ENCODE measurements around the gene CHRNA3.

CHRNA3 gene

DNA sequence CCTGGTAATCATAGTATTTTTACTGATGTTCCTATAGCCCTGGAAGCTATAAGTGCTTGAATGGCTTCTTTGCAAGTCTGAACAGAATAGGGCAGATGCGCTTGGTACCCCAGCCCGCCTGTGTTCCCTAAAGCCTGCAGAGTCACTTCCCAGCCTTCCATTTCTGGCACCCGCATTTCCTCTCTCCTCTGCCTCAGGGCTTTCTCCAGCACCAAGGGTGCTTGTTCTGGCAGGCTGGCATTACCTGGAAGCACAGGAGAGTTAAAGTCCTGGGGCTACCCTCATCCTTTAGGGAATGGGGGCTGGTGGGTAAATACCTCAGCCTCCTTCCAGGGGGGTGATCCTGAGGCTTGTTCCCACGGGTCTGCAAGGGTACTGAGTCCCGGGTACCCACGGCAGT, 7.4 kb upstream of the CHRNA3 start (continued):
- TF ChIP-seq ZNF394 (tag by site-specific recombination; IDR thresholded peaks at IDR 0.05; ENCODE audit: borderline replicate concordance): no peak
- TF ChIP-seq, protein P1, sequence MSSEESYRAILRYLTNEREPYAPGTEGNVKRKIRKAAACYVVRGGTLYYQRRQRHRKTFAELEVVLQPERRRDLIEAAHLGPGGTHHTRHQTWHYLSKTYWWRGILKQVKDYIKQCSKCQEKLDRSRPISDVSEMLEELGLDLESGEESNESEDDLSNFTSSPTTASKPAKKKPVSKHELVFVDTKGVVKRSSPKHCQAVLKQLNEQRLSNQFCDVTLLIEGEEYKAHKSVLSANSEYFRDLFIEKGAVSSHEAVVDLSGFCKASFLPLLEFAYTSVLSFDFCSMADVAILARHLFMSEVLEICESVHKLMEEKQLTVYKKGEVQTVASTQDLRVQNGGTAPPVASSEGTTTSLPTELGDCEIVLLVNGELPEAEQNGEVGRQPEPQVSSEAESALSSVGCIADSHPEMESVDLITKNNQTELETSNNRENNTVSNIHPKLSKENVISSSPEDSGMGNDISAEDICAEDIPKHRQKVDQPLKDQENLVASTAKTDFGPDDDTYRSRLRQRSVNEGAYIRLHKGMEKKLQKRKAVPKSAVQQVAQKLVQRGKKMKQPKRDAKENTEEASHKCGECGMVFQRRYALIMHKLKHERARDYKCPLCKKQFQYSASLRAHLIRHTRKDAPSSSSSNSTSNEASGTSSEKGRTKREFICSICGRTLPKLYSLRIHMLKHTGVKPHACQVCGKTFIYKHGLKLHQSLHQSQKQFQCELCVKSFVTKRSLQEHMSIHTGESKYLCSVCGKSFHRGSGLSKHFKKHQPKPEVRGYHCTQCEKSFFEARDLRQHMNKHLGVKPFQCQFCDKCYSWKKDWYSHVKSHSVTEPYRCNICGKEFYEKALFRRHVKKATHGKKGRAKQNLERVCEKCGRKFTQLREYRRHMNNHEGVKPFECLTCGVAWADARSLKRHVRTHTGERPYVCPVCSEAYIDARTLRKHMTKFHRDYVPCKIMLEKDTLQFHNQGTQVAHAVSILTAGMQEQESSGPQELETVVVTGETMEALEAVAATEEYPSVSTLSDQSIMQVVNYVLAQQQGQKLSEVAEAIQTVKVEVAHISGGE (tag by site-specific recombination; conservative IDR thresholded peaks at IDR 0.05; ENCODE audit: low read depth): no peak
- TF ChIP-seq ZNF132 (tag by site-specific recombination; IDR thresholded peaks at IDR 0.05; ENCODE audit: borderline replicate concordance): no peak
- no peak for TF ChIP-seq ZNF571 (tag by site-specific recombination; IDR thresholded peaks at IDR 0.05)
- TF ChIP-seq ZNF10 (tag by site-specific recombination; IDR thresholded peaks at IDR 0.05): no peak
- TF ChIP-seq, protein P2, sequence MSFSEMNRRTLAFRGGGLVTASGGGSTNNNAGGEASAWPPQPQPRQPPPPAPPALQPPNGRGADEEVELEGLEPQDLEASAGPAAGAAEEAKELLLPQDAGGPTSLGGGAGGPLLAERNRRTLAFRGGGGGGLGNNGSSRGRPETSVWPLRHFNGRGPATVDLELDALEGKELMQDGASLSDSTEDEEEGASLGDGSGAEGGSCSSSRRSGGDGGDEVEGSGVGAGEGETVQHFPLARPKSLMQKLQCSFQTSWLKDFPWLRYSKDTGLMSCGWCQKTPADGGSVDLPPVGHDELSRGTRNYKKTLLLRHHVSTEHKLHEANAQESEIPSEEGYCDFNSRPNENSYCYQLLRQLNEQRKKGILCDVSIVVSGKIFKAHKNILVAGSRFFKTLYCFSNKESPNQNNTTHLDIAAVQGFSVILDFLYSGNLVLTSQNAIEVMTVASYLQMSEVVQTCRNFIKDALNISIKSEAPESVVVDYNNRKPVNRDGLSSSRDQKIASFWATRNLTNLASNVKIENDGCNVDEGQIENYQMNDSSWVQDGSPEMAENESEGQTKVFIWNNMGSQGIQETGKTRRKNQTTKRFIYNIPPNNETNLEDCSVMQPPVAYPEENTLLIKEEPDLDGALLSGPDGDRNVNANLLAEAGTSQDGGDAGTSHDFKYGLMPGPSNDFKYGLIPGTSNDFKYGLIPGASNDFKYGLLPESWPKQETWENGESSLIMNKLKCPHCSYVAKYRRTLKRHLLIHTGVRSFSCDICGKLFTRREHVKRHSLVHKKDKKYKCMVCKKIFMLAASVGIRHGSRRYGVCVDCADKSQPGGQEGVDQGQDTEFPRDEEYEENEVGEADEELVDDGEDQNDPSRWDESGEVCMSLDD (tag by site-specific recombination; IDR thresholded peaks at IDR 0.05): no peak
- no peak for TF ChIP-seq ZNF548 (tag by site-specific recombination; IDR thresholded peaks at IDR 0.05)

DNA sequence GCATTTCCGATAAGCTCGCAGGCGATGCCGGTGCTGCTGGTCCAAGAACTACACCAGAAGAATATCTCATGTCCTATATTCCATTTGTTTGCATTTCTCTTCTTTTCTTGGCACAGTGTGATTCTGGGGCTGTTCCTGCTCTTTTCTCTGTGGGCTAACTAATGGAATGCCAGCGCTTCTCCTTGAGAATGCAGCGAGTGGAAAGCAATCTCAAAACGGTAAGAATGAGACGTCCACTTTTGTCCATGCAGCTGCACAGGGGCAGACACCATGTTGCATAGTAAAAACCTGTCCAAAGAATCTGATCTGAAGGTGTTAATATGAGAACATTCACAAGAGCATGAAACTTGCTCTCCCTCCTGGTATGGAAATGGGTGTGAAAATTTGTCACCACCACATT, 6.6 kb upstream of the CHRNA3 start:
- POLR2A ChIA-PET: no interaction called here
- Histone ChIP-seq H3K36me3 (ENCODE audit: control insufficient read depth in 2 of 2, insufficient read depth in 1 of 2, low read length in 2 of 2) (no peaks in the 10 kb centered on the region), H3K9me3 (ENCODE audit: control insufficient read depth, insufficient read depth, low read depth, low read length) (no peaks in the 10 kb centered on the region), H3K4me3 (ENCODE audit: low read depth, low read length) (no peak overlapping the region), H3K27ac (ENCODE audit: extremely low read depth, low read depth, low read length) (no peak overlapping the region), H3K4me1 (ENCODE audit: control insufficient read depth, insufficient read depth, low read length) (no peaks in the 10 kb centered on the region)
- CTCF ChIA-PET: interaction anchor here (0.6 to 3.4 kb wide), 3 partner anchors 12 to 169 kb away, joined by 3 to 23 read pairs (median 4); no protein-coding TSS in a partner anchor
- no peak for TF ChIP-seq ZNF654 (tag by site-specific recombination; IDR thresholded peaks at IDR 0.05; ENCODE audit: low read depth)
- TF ChIP-seq, protein P3, sequence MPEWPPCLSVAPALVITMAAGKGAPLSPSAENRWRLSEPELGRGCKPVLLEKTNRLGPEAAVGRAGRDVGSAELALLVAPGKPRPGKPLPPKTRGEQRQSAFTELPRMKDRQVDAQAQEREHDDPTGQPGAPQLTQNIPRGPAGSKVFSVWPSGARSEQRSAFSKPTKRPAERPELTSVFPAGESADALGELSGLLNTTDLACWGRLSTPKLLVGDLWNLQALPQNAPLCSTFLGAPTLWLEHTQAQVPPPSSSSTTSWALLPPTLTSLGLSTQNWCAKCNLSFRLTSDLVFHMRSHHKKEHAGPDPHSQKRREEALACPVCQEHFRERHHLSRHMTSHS (tag by site-specific recombination; IDR thresholded peaks at IDR 0.05): no peak
- TF ChIP-seq KLF9 (tag by site-specific recombination; IDR thresholded peaks at IDR 0.05; ENCODE audit: low read depth): no peak
- no peak for TF ChIP-seq ZBTB21 (tag by site-specific recombination; IDR thresholded peaks at IDR 0.05)

DNA sequence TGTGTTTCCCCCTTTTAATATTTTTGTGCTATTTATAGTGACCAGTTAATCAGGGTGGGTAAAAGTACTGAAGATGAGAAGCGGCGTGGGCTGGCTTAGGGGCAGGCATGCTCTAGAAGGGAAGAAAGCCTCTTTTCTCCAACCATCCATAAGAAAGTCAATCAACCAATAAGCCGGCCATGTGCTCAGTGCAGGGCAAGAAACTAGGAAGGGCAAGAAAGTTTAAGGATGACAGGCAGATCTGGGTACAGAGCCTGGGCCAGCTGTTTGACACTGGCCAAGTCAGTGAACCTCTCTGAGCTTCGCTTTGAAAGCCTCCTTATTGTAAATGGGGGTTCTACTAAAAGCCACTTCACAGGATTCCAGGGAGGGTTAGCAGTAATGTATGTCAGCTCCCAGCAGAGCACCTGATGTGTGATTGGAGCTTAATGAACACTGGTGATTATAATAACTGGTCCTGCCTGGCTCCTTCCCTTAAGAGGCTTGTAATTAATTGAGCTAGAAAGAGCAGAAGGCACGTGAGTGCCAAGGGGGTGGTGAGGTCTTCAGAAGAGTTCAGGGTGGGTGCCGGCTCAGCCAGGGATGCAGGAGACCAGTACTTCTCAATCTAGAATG, 5.7 kb upstream of the CHRNA3 start:
- Histone ChIP-seq H3K27ac (ENCODE audit: extremely low read depth, low read depth, low read length) (no peak overlapping the region), H3K4me1 (ENCODE audit: control insufficient read depth, insufficient read depth, low read length) (no peaks in the 10 kb centered on the region), H3K4me3 (ENCODE audit: low read depth, low read length) (no peak overlapping the region), H3K36me3 (ENCODE audit: control insufficient read depth in 2 of 2, insufficient read depth in 1 of 2, low read length in 2 of 2) (no peaks in the 10 kb centered on the region), H3K9me3 (ENCODE audit: control insufficient read depth, insufficient read depth, low read depth, low read length) (no peaks in the 10 kb centered on the region)
- TF ChIP-seq ZNF654 (tag by site-specific recombination; IDR thresholded peaks at IDR 0.05; ENCODE audit: low read depth) (no peak), GLIS2 (tag by site-specific recombination; IDR thresholded peaks at IDR 0.05) (no peak), ZNF416 (tag by site-specific recombination; IDR thresholded peaks at IDR 0.05) (no peak), TCF7L2 (IDR thresholded peaks at IDR 0.05; ENCODE audit: borderline replicate concordance, low read depth, low read length) (no peak), SCRT1 (tag by site-specific recombination; IDR thresholded peaks at IDR 0.05; ENCODE audit: borderline replicate concordance) (no peak), ZNF174 (tag by site-specific recombination; IDR thresholded peaks at IDR 0.05) (no peak), PRDM1 (tag by site-specific recombination; IDR thresholded peaks at IDR 0.05) (no peak), ZNF529 (tag by site-specific recombination; IDR thresholded peaks at IDR 0.05; ENCODE audit: insufficient replicate concordance) (no peak), BCL11B (tag by site-specific recombination; IDR thresholded peaks at IDR 0.05; ENCODE audit: low read depth) (no peak), ZNF830 (tag by site-specific recombination; IDR thresholded peaks at IDR 0.05; ENCODE audit: low read depth) (no peak)
- TF ChIP-seq, protein P4, sequence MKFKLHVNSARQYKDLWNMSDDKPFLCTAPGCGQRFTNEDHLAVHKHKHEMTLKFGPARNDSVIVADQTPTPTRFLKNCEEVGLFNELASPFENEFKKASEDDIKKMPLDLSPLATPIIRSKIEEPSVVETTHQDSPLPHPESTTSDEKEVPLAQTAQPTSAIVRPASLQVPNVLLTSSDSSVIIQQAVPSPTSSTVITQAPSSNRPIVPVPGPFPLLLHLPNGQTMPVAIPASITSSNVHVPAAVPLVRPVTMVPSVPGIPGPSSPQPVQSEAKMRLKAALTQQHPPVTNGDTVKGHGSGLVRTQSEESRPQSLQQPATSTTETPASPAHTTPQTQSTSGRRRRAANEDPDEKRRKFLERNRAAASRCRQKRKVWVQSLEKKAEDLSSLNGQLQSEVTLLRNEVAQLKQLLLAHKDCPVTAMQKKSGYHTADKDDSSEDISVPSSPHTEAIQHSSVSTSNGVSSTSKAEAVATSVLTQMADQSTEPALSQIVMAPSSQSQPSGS (tag by site-specific recombination; IDR thresholded peaks at IDR 0.05; ENCODE audit: low read depth): no peak
- ChIA-PET POLR2A (no interaction called here), CTCF (interaction anchor here (0.6 to 3.4 kb wide), 3 partner anchors 12 to 195 kb away, joined by 3 to 23 read pairs (median 3); no protein-coding TSS in a partner anchor)
